DND-41 (cell line): Measurements from ENCODE around the gene ALG1.

Source experiments
- CTCF ChIP-seq: IDR thresholded peaks from 2 replicates; pipeline ENCODE4 v1.5.1; 2012; ENCODE audit warnings: borderline replicate concordance, low read length, moderate library complexity, mild to moderate bottlenecking; ENCODE audit not compliant: poor library complexity, severe bottlenecking; ENCODE audit errors: extremely low read depth
- EZH2 ChIP-seq: IDR thresholded peaks from 3 replicates; pipeline ENCODE4 v1.6.1; 2012; ENCODE audit warnings: borderline replicate concordance, low read depth, mild to moderate bottlenecking, moderate library complexity, low read length, inconsistent platforms; ENCODE audit not compliant: severe bottlenecking

GRCh38 chr16:5077304-5077703 lies 5.7 kb downstream of the ALG1 start:
- TF ChIP-seq CTCF (no peak), EZH2 (no peak)
